Neuronal stem cell (in vitro differentiated cells): ENCODE results near the gene PSMD1.
"Not testable (repeated sequence)": the region's sequence is repeated elsewhere in the genome, so short reads cannot be mapped to it uniquely, and the experiment has no call there.

ENCODE experiments used
- DNase-seq: peaks from one replicate; pipeline ENCODE4 v3.0.0-alpha.2; 2013; ENCODE audit warnings: low spot score
- H2AFZ ChIP-seq: one replicate; pipeline ENCODE4 v1.6.1; 2013; ENCODE audit warnings: mild to moderate bottlenecking, low read length, inconsistent platforms
- H2AK5ac ChIP-seq: 2 replicates; pipeline ENCODE4 v1.6.1; 2013; ENCODE audit warnings: low read depth, mild to moderate bottlenecking, inconsistent platforms, low read length, moderate library complexity, mixed read lengths
- H2BK120ac ChIP-seq: 2 replicates; pipeline ENCODE4 v1.6.1; 2013; ENCODE audit warnings: low read depth, mild to moderate bottlenecking, inconsistent platforms, low read length, moderate library complexity, mixed read lengths
- H2BK12ac ChIP-seq: one replicate; pipeline ENCODE4 v1.6.1; 2013; ENCODE audit warnings: low read length, inconsistent platforms
- H2BK15ac ChIP-seq: 2 replicates; pipeline ENCODE4 v1.6.1; 2013; ENCODE audit warnings: mild to moderate bottlenecking, low read length, inconsistent platforms, mixed read lengths
- H2BK5ac ChIP-seq: one replicate; pipeline ENCODE4 v1.6.1; 2013; ENCODE audit warnings: inconsistent platforms, mild to moderate bottlenecking, low read length, moderate library complexity
- H3K14ac ChIP-seq: one replicate; pipeline ENCODE4 v1.6.1; 2013; ENCODE audit warnings: low read length, inconsistent platforms
- H3K18ac ChIP-seq: 2 replicates; pipeline ENCODE4 v1.6.1; 2013; ENCODE audit warnings: low read length, inconsistent platforms
- H3K23ac ChIP-seq: 2 replicates; pipeline ENCODE4 v1.6.1; 2013; ENCODE audit warnings: low read depth, mild to moderate bottlenecking, mixed read lengths, low read length, inconsistent platforms; ENCODE audit not compliant: poor library complexity
- H3K27ac ChIP-seq: replicated peaks from 3 replicates; pipeline ENCODE4 v1.5.1; 2013; ENCODE audit warnings: low read length, inconsistent platforms
- H3K27me3 ChIP-seq, 3 experiments: 2 replicates each; pipeline ENCODE4 v1.6.1; 2013; ENCODE audit warnings: low read length in 3 of 3, mild to moderate bottlenecking in 2 of 3, inconsistent platforms in 1 of 3, low read depth in 1 of 3, mixed read lengths in 1 of 3, moderate library complexity in 1 of 3; ENCODE audit not compliant: control insufficient read depth in 3 of 3, insufficient read depth in 3 of 3
- H3K36me3 ChIP-seq, 2 donors: replicated peaks in 1 of 2; 2 replicates each; pipeline ENCODE4 v1.6.1; 2013; ENCODE audit warnings: low read length in 2 of 2; ENCODE audit not compliant: control insufficient read depth in 2 of 2, insufficient read depth in 2 of 2
- H3K4ac ChIP-seq: 2 replicates; pipeline ENCODE4 v1.6.1; 2013; ENCODE audit warnings: inconsistent platforms, mild to moderate bottlenecking, low read length, moderate library complexity
- H3K4me1 ChIP-seq, 2 donors: 1 replicate in 1 of 2; 2 replicates in 1 of 2; pipeline ENCODE4 v1.6.1; 2013; ENCODE audit warnings: low read length in 2 of 2, low read depth in 1 of 2; ENCODE audit not compliant: control insufficient read depth in 2 of 2, insufficient read depth in 1 of 2
- H3K4me2 ChIP-seq: one replicate; pipeline ENCODE4 v1.6.1; 2013; ENCODE audit warnings: mild to moderate bottlenecking, low read length, inconsistent platforms; ENCODE audit not compliant: insufficient read depth, poor library complexity, severe bottlenecking
- H3K4me3 ChIP-seq, 2 donors: 2 replicates each; pipeline ENCODE4 v1.5.1; 2013; ENCODE audit warnings: low read length in 2 of 2, mild to moderate bottlenecking in 2 of 2, inconsistent platforms in 1 of 2, moderate library complexity in 1 of 2
- H3K79me1 ChIP-seq: one replicate; pipeline ENCODE4 v1.6.1; 2013; ENCODE audit warnings: low read depth, mild to moderate bottlenecking, inconsistent platforms, low read length, moderate library complexity
- H3K9ac ChIP-seq: one replicate; pipeline ENCODE4 v1.6.1; 2013; ENCODE audit warnings: mild to moderate bottlenecking, low read depth, low read length, inconsistent platforms; ENCODE audit not compliant: poor library complexity
- H3K9me3 ChIP-seq, 2 donors: replicated peaks in 1 of 2; 2 replicates each; pipeline versions ENCODE3 to v1.6.1; 2013; ENCODE audit warnings: low read length in 2 of 2, mild to moderate bottlenecking in 2 of 2, inconsistent platforms in 1 of 2, low read depth in 1 of 2, mixed read lengths in 1 of 2, moderate library complexity in 1 of 2; ENCODE audit not compliant: control insufficient read depth in 2 of 2, insufficient read depth in 1 of 2
- H4K8ac ChIP-seq: one replicate; pipeline ENCODE4 v1.6.1; 2013; ENCODE audit warnings: low read depth, mild to moderate bottlenecking, inconsistent platforms, low read length, moderate library complexity
- H4K91ac ChIP-seq: one replicate; pipeline ENCODE4 v1.6.1; 2013; ENCODE audit warnings: low read length, low read depth, mild to moderate bottlenecking, inconsistent platforms; ENCODE audit not compliant: poor library complexity
- WGBS, 2 donors: extraction: QIAGEN DNeasy Blood & Tissue Kit; methylation state at CpG; one replicate each; pipeline ENCODE4 v1.1.7; 2013; ENCODE audit warnings: missing lambda C conversion rate in 2 of 2, mixed read lengths in 1 of 2; ENCODE audit not compliant: insufficient read length in 2 of 2, insufficient replicate concordance in 1 of 2; ENCODE audit errors: extremely low coverage in 2 of 2; 5-methylcytosine and 5-hydroxymethylcytosine counted together

PSMD1 gene

DNA sequence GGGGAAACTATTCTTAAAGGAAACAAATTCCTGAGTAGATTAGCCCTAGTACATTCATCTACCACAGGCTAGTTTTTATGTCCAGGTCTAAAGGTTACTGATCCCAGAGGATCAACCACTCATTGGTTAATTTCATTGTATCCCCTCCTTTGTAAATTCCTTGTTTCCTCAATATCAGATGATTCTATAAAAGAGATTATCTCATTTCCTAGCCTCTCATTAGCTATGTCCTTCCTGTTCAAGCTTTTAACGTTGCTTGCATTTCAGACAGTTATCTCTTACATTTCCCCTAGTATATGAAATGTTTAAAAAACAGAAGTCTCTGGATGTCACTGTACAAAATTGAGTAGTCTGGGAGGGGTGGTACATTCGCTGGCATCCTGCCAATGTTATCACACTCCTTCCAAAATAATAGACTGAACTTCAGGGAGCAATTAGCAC lies 117.6 kb downstream of the PSMD1 start:
- Histone ChIP-seq H3K4me3 (no peak overlapping the region), H3K27me3 (no peaks in the 10 kb centered on the region), H3K4ac (no peak overlapping the region), H3K79me1 (no peaks in the 10 kb centered on the region), H3K4me2 (no peak overlapping the region), H3K36me3 (peaks cover 6 to 66% of the 10 kb centered on the region in 2 donors), H2BK15ac (no peak overlapping the region), H2AK5ac (no peak overlapping the region), H3K9me3 (no peaks in the 10 kb centered on the region), H4K91ac (no peak overlapping the region), H3K9ac (no peak overlapping the region), H3K27ac (no peak overlapping the region), H2BK5ac (no peak overlapping the region), H3K18ac (no peak overlapping the region), H2BK120ac (no peak overlapping the region), H3K14ac (no peak overlapping the region), H2AFZ (no peak overlapping the region), H3K23ac (no peak overlapping the region), H3K4me1 (no peaks in the 10 kb centered on the region), H4K8ac (no peak overlapping the region), H2BK12ac (no peak overlapping the region)
- WGBS, 2 donors = no CpG with 5 or more reads among the region's 2 CpGs
- no peak for DNase-seq

DNA sequence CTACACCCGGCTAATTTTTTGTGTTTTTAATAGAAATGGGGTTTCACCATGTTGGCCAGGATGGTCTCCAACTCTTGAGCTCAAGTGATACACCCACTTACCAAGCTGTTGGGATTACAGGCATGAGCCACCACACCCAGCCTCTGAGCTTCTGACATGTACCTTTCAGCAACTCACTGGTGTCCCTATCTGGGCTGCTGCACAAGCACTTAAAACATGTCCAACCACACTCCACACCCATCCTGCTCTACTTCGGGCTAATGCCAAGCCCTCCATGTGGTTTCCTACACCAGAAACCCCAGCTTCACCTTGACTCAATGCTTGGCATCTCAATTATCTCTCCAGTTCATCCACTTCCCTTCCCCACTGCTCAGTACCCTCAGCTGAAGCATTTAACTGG lies 119.4 kb downstream of the PSMD1 start:
- DNase-seq = no peak
- Histone ChIP-seq H3K4ac (no peak overlapping the region), H2BK120ac (no peak overlapping the region), H2BK5ac (no peak overlapping the region), H4K91ac (no peak overlapping the region), H2BK12ac (no peak overlapping the region), H3K4me1 (peaks cover 0 to 5% of the 10 kb centered on the region in 2 donors), H3K9me3 (no peaks in the 10 kb centered on the region), H3K27me3 (no peaks in the 10 kb centered on the region), H3K27ac (no peak overlapping the region), H3K4me2 (no peak overlapping the region), H3K9ac (no peak overlapping the region), H2AK5ac (no peak overlapping the region), H3K14ac (no peak overlapping the region), H3K4me3 (no peak overlapping the region), H3K36me3 (peaks cover 1 to 50% of the 10 kb centered on the region in 2 donors), H4K8ac (no peak overlapping the region), H3K23ac (no peak overlapping the region), H2BK15ac (no peak overlapping the region), H2AFZ (no peak overlapping the region), H3K79me1 (no peaks in the 10 kb centered on the region), H3K18ac (no peak overlapping the region)
- WGBS, 2 donors = no CpG with 5 or more reads among the region's 2 CpGs

- Histone ChIP-seq H3K4me1 (peaks cover 0 to 7% of the 10 kb centered on the region in 2 donors), H3K23ac (no peak overlapping the region), H3K27me3 (no peaks in the 10 kb centered on the region), H2BK12ac (no peak overlapping the region), H3K18ac (no peak overlapping the region), H3K9me3 (no peaks in the 10 kb centered on the region), H2BK5ac (no peak overlapping the region), H2BK120ac (no peak overlapping the region), H4K8ac (no peak overlapping the region), H3K27ac (no peak overlapping the region), H2AFZ (no peak overlapping the region), H2BK15ac (no peak overlapping the region), H3K9ac (no peak overlapping the region), H3K4ac (no peak overlapping the region), H4K91ac (no peak overlapping the region), H3K79me1 (no peaks in the 10 kb centered on the region), H3K4me2 (no peak overlapping the region), H3K4me3 (no peak overlapping the region), H3K36me3 (peaks cover 1 to 36% of the 10 kb centered on the region in 2 donors), H3K14ac (no peak overlapping the region), H2AK5ac (no peak overlapping the region)
- DNase-seq = no peak
- no CpG with 5 or more reads among the region's 11 CpGs for WGBS, 2 donors
Measured at GRCh38 chr2:231177156-231178025, 120.7 kb downstream of the PSMD1 start.

- H4K91ac ChIP-seq, H3K4me3 ChIP-seq, H3K9me3 ChIP-seq, H2BK5ac ChIP-seq, H3K9ac ChIP-seq, H2AK5ac ChIP-seq, H3K4me2 ChIP-seq, H3K4me1 ChIP-seq, H3K18ac ChIP-seq, H3K4ac ChIP-seq, DNase-seq, H4K8ac ChIP-seq, H2BK120ac ChIP-seq, H3K27ac ChIP-seq, H2BK12ac ChIP-seq, H2AFZ ChIP-seq, H3K27me3 ChIP-seq, H3K79me1 ChIP-seq, H3K23ac ChIP-seq, H3K14ac ChIP-seq, H2BK15ac ChIP-seq: not testable (repeated sequence)
- WGBS, 2 donors = no CpG with 5 or more reads among the region's 5 CpGs
- peaks cover 1 to 22% of the 10 kb centered on the region in 2 donors for H3K36me3 ChIP-seq
Measured at GRCh38 chr2:231178805-231179204, 122.1 kb downstream of the PSMD1 start.
